HepG2 (cell line): ENCODE measurements around the gene ASIC3. TPM values are rescaled to one million over a fixed set of nuclear protein-coding genes. Genes with fewer than 3 reads are reported as not detected.

Experiments used
- ELF1 ChIP-seq: sonication (generic); formaldehyde crosslinking; IDR thresholded peaks from 2 replicates; pipeline ENCODE4 v1.4.0; 2020; ENCODE audit warnings: missing genetic modification reagents
- KMT2A ChIP-seq: sonication (generic); formaldehyde crosslinking; IDR thresholded peaks from 2 replicates; pipeline ENCODE4 v1.4.0; 2020; ENCODE audit warnings: missing genetic modification reagents
- SETDB1 ChIP-seq: sonication (generic); formaldehyde crosslinking; IDR thresholded peaks from 2 replicates; pipeline ENCODE4 v1.5.1; 2020; ENCODE audit warnings: missing genetic modification reagents, mild to moderate bottlenecking, borderline replicate concordance
- ZNF331 ChIP-seq: sonication (generic); formaldehyde crosslinking; IDR thresholded peaks from 2 replicates; pipeline ENCODE4 v1.4.0; 2020; ENCODE audit warnings: missing genetic modification reagents
- ZNF530 ChIP-seq: sonication (generic); formaldehyde crosslinking; IDR thresholded peaks from 2 replicates; pipeline ENCODE4 v1.5.0; 2020; ENCODE audit warnings: low read depth, mild to moderate bottlenecking, missing genetic modification reagents
- ZNF639 ChIP-seq: conservative IDR thresholded peaks from 2 replicates; pipeline ENCODE4 v1.6.1; 2018; ENCODE audit warnings: missing genetic modification reagents
- polyA plus RNA-seq, 8 experiments: library from polyadenylated mRNA; depleted of rRNA in 3 of 8; stranded (reverse) in 7 of 8; unstranded in 1 of 8; fragments of >200 nt; fragmentation: Illumina TruSeq in 4 of 8; extraction: Trizol in 4 of 8; gene quantifications; 2 replicates each; pipeline versions ENCODE4 v1.2.1 to v1.2.3, GENCODE V29; 2011 to 2016; ENCODE audit warnings: low read depth in 4 of 8, missing spikeins in 1 of 8, mixed read lengths in 1 of 8; ENCODE audit not compliant: insufficient read depth in 1 of 8
- total RNA-seq, 5 experiments: library from RNA; depleted of rRNA; stranded (reverse); fragments of >200 nt; fragmentation: Illumina TruSeq; extraction: Trizol; gene quantifications; 2 replicates each; pipeline ENCODE4 v1.2.3, GENCODE V29; 2016; ENCODE audit warnings: low read depth in 1 of 5
- TF ChIP-seq, protein P1 (sequence below): sonication (generic); formaldehyde crosslinking; IDR thresholded peaks from 2 replicates; pipeline ENCODE4 v1.9.0; 2021; ENCODE audit warnings: missing genetic modification reagents, borderline replicate concordance
- TF ChIP-seq, protein P2 (sequence below): sonication (generic); formaldehyde crosslinking; IDR thresholded peaks from 2 replicates; pipeline ENCODE4 v1.8.1; 2023; ENCODE audit warnings: missing genetic modification reagents, mild to moderate bottlenecking, borderline replicate concordance

ASIC3 gene
- total and polyA plus RNA-seq, 2 of the 13 experiments (the other 11 are each of a cell fraction or from before 2014, with no cell fraction given) = 0.51 TPM; not detected in 1

- TF ChIP-seq ZNF639 (CRISPR knock-in tag) = peak; percentile 68; the same call in 1 of the 2 replicates
- peak; percentile 49; the same call in 1 of the 2 replicates for TF ChIP-seq ZNF331 (CRISPR knock-in tag)
- TF ChIP-seq ZNF530 (CRISPR knock-in tag) = no peak
- TF ChIP-seq KMT2A (CRISPR knock-in tag) = peak; percentile 79
- TF ChIP-seq, protein P1, sequence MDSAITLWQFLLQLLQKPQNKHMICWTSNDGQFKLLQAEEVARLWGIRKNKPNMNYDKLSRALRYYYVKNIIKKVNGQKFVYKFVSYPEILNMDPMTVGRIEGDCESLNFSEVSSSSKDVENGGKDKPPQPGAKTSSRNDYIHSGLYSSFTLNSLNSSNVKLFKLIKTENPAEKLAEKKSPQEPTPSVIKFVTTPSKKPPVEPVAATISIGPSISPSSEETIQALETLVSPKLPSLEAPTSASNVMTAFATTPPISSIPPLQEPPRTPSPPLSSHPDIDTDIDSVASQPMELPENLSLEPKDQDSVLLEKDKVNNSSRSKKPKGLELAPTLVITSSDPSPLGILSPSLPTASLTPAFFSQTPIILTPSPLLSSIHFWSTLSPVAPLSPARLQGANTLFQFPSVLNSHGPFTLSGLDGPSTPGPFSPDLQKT (CRISPR knock-in tag) = no peak
- TF ChIP-seq ELF1 = 0 out of 2 replicates have a peak, but pooled peaks have one; percentile 26
- TF ChIP-seq, protein P2, sequence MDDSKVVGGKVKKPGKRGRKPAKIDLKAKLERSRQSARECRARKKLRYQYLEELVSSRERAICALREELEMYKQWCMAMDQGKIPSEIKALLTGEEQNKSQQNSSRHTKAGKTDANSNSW (CRISPR knock-in tag) = no peak
- TF ChIP-seq SETDB1 = no peak
- TF ChIP-seq, all 625 proteins: peak for 142
Measured at GRCh38 chr7:151008511-151009323, 39.6 kb upstream of the ASIC3 start (continued).
